ENCODE data around the gene ZNF609.

The ZNF609 gene

GRCh38 chr15:64568765-64569164 lies 108.4 kb downstream of the ZNF609 start:
- TF ChIP-seq EZH2phosphoT487 (IDR thresholded peaks at IDR 0.05; ENCODE audit: low read depth) = no peak
- H2AFZ ChIP-seq (ENCODE audit: low read depth, low read length) = no peak overlapping the region
- no peak overlapping the region for H3K4me3 ChIP-seq (ENCODE audit: low read length)
- H3K4me2 ChIP-seq (ENCODE audit: low read length) = no peak overlapping the region
- H3K27me3 ChIP-seq (ENCODE audit: low read depth, low read length) = no peaks in the 10 kb centered on the region
- peaks cover 25% of the 10 kb centered on the region for H3K4me1 ChIP-seq (ENCODE audit: low read length)
- no peak overlapping the region for H3K27ac ChIP-seq (ENCODE audit: low read length)
- H4K20me1 ChIP-seq (ENCODE audit: insufficient read depth, low read length) = peaks cover 16% of the 10 kb centered on the region; the same call in 1 of the 2 replicates
- no peak overlapping the region for H3K9ac ChIP-seq (ENCODE audit: low read length)
- H3K36me3 ChIP-seq (replicated peaks; ENCODE audit: low read depth, low read length) = peaks cover 4% of the 10 kb centered on the region
- H3K79me2 ChIP-seq (ENCODE audit: low read length) = peaks cover 31% of the 10 kb centered on the region
- no peaks in the 10 kb centered on the region for H3K9me3 ChIP-seq (ENCODE audit: insufficient read depth, low read length)

DNA sequence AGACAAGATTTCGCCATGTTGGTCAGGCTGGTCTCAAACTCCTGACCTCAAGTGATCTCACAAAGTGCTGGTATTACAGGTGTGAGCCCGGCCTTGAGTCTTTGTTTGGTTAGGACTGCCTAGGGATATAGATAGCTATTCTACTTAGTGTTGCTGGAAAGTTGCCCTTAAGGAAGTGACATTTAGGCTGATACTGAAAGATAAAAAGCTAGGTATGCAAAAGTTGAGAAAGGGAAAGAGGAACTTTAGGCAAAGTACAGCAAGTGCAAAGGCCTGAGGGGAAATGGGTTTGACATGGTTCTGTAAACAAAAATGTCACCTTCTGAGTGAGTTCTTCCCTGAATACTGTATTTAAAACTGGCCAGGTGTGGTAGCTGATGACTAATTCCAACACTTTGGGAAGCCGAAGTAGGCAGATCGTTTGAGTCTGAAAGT lies 111.5 kb downstream of the ZNF609 start:
- Histone ChIP-seq H3K9ac (ENCODE audit: low read length) (no peak overlapping the region), H3K4me3 (ENCODE audit: low read length) (peak overlapping the region; percentile 35), H3K36me3 (replicated peaks; ENCODE audit: low read depth, low read length) (peaks cover 4% of the 10 kb centered on the region), H3K79me2 (ENCODE audit: low read length) (peaks cover 39% of the 10 kb centered on the region), H3K9me3 (ENCODE audit: insufficient read depth, low read length) (no peaks in the 10 kb centered on the region), H4K20me1 (ENCODE audit: insufficient read depth, low read length) (peaks cover 16% of the 10 kb centered on the region; the same call in 1 of the 2 replicates), H3K4me2 (ENCODE audit: low read length) (peak overlapping the region; percentile 59), H3K27ac (ENCODE audit: low read length) (peak overlapping the region; percentile 71), H2AFZ (ENCODE audit: low read depth, low read length) (no peak overlapping the region), H3K27me3 (ENCODE audit: low read depth, low read length) (no peaks in the 10 kb centered on the region), H3K4me1 (ENCODE audit: low read length) (peaks cover 30% of the 10 kb centered on the region)
- TF ChIP-seq, protein P1, sequence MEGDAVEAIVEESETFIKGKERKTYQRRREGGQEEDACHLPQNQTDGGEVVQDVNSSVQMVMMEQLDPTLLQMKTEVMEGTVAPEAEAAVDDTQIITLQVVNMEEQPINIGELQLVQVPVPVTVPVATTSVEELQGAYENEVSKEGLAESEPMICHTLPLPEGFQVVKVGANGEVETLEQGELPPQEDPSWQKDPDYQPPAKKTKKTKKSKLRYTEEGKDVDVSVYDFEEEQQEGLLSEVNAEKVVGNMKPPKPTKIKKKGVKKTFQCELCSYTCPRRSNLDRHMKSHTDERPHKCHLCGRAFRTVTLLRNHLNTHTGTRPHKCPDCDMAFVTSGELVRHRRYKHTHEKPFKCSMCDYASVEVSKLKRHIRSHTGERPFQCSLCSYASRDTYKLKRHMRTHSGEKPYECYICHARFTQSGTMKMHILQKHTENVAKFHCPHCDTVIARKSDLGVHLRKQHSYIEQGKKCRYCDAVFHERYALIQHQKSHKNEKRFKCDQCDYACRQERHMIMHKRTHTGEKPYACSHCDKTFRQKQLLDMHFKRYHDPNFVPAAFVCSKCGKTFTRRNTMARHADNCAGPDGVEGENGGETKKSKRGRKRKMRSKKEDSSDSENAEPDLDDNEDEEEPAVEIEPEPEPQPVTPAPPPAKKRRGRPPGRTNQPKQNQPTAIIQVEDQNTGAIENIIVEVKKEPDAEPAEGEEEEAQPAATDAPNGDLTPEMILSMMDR (IDR thresholded peaks at IDR 0.05; ENCODE audit: low read depth, low read length) = no peak
- TF ChIP-seq EZH2phosphoT487 (IDR thresholded peaks at IDR 0.05; ENCODE audit: low read depth) = no peak

- no peak overlapping the region for H3K9ac ChIP-seq (ENCODE audit: low read length)
- H3K27ac ChIP-seq (ENCODE audit: low read length) = peak overlapping the region; percentile 71; the same call in 1 of the 2 replicates
- TF ChIP-seq EZH2phosphoT487 (IDR thresholded peaks at IDR 0.05; ENCODE audit: low read depth) = no peak
- TF ChIP-seq, protein P1 (IDR thresholded peaks at IDR 0.05; ENCODE audit: low read depth, low read length) = no peak
- peak overlapping the region; percentile 35; the same call in 1 of the 2 replicates for H3K4me3 ChIP-seq (ENCODE audit: low read length)
- peak overlapping the region; percentile 59 for H3K4me2 ChIP-seq (ENCODE audit: low read length)
- no peaks in the 10 kb centered on the region for H3K27me3 ChIP-seq (ENCODE audit: low read depth, low read length)
- H3K9me3 ChIP-seq (ENCODE audit: insufficient read depth, low read length) = no peaks in the 10 kb centered on the region
- H2AFZ ChIP-seq (ENCODE audit: low read depth, low read length) = no peak overlapping the region
- peaks cover 30% of the 10 kb centered on the region for H3K4me1 ChIP-seq (ENCODE audit: low read length)
- H3K36me3 ChIP-seq (replicated peaks; ENCODE audit: low read depth, low read length) = peaks cover 4% of the 10 kb centered on the region
- H3K79me2 ChIP-seq (ENCODE audit: low read length) = peaks cover 39% of the 10 kb centered on the region
- H4K20me1 ChIP-seq (ENCODE audit: insufficient read depth, low read length) = peaks cover 16% of the 10 kb centered on the region; the same call in 1 of the 2 replicates
Measured at GRCh38 chr15:64572856-64573255, 112.5 kb downstream of the ZNF609 start.

GRCh38 chr15:64574301-64575017 lies 114.1 kb downstream of the ZNF609 start:
- peaks cover 30% of the 10 kb centered on the region for H3K4me1 ChIP-seq (ENCODE audit: low read length)
- no peaks in the 10 kb centered on the region for H3K9me3 ChIP-seq (ENCODE audit: insufficient read depth, low read length)
- no peak overlapping the region for H3K4me2 ChIP-seq (ENCODE audit: low read length)
- no peaks in the 10 kb centered on the region for H3K27me3 ChIP-seq (ENCODE audit: low read depth, low read length)
- no peak overlapping the region for H3K9ac ChIP-seq (ENCODE audit: low read length)
- peaks cover 10% of the 10 kb centered on the region; the same call in 1 of the 2 replicates for H4K20me1 ChIP-seq (ENCODE audit: insufficient read depth, low read length)
- TF ChIP-seq, protein P1 (IDR thresholded peaks at IDR 0.05; ENCODE audit: low read depth, low read length) = no peak
- TF ChIP-seq EZH2phosphoT487 (IDR thresholded peaks at IDR 0.05; ENCODE audit: low read depth) = no peak
- H2AFZ ChIP-seq (ENCODE audit: low read depth, low read length) = no peak overlapping the region
- no peak overlapping the region for H3K27ac ChIP-seq (ENCODE audit: low read length)
- H3K36me3 ChIP-seq (replicated peaks; ENCODE audit: low read depth, low read length) = peaks cover 4% of the 10 kb centered on the region
- no peak overlapping the region for H3K4me3 ChIP-seq (ENCODE audit: low read length)
- H3K79me2 ChIP-seq (ENCODE audit: low read length) = peaks cover 35% of the 10 kb centered on the region
